A549 (cell line): Measurements from ENCODE around the gene COL5A1. TPM values are rescaled to one million over a fixed set of nuclear protein-coding genes. Genes with fewer than 3 reads are reported as not detected.

Source experiments
- ATAC-seq, 2 experiments: fragments of 200-7000 bp in 1 of 2; fragments of >200 bp in 1 of 2; cut with Nextera tagmentation in 1 of 2; cut with Tn5 transposase in 1 of 2; 3 replicates each; pipeline versions ENCODE4 v1.8.0 to v1.9.1; 2018 to 2020; ENCODE audit warnings: mild to moderate bottlenecking in 1 of 2, moderate library complexity in 1 of 2
- CTCF ChIA-PET: fragments of 300-600 bp; sonication (Branson Sonifier 250); formaldehyde crosslinking; extraction: SDS; loops from one replicate; lab custom pipeline; 2021; ENCODE audit warnings: antibody characterized with exemption, inconsistent platforms; lab: Yijun Ruan, JAX
- POLR2A ChIA-PET: fragments of 350-600 bp; formaldehyde crosslinking; extraction: SDS; loops from one replicate; lab custom pipeline; 2021; ENCODE audit warnings: antibody characterized with exemption, inconsistent platforms; lab: Yijun Ruan, JAX
- DNase-seq, 2 experiments: peaks; one replicate each; pipeline versions ENCODE4 v3.0.0 to v3.0.0-alpha.2; 2011 to 2016; ENCODE audit warnings: low read depth in 1 of 2, low spot score in 1 of 2
- FAIRE-seq: peaks from 2 replicates; lab custom pipeline; 2011; peaks lifted over from hg19 to GRCh38; lab: Jason Lieb, UNC
- H3K27ac ChIP-seq, 2 experiments: fragments of >200 bp; sonication (Bioruptor Twin); formaldehyde crosslinking; 3 replicates each; pipeline ENCODE4 v1.5.1; 2016 to 2017
- H3K4me1 ChIP-seq: fragments of >200 bp; sonication (Bioruptor Twin); formaldehyde crosslinking; 3 replicates; pipeline ENCODE4 v1.6.1; 2016
- H3K4me2 ChIP-seq: fragments of >200 bp; sonication (Bioruptor Twin); formaldehyde crosslinking; 3 replicates; pipeline ENCODE4 v1.6.1; 2016
- H3K4me3 ChIP-seq: fragments of >200 bp; sonication (Bioruptor Twin); formaldehyde crosslinking; 3 replicates; pipeline ENCODE4 v1.5.1; 2016
- H3K9me3 ChIP-seq: fragments of >200 bp; sonication (Bioruptor Twin); formaldehyde crosslinking; 3 replicates; pipeline ENCODE4 v1.6.1; 2016
- BHLHE40 ChIP-seq: IDR thresholded peaks from 2 replicates; pipeline ENCODE4 v1.6.1; 2012; ENCODE audit warnings: low read depth, low read length, inconsistent platforms
- CBX8 ChIP-seq: fragments of 200-600 bp; sonication (generic); IDR thresholded peaks from 2 replicates; pipeline ENCODE4 v1.6.1; 2016
- CEBPB ChIP-seq, 2 experiments: fragments of >200 bp in 1 of 2; sonication (Bioruptor Twin) in 1 of 2; formaldehyde crosslinking in 1 of 2; IDR thresholded peaks; 2 replicates each; pipeline ENCODE4 v1.6.1; 2012 to 2016
- CHD2 ChIP-seq: fragments of 150-350 bp; IDR thresholded peaks from 2 replicates; pipeline ENCODE4 v1.6.1; 2014; ENCODE audit warnings: low read length; ENCODE audit not compliant: partially characterized antibody
- CHD4 ChIP-seq: fragments of 200-600 bp; sonication (generic); IDR thresholded peaks from 2 replicates; pipeline ENCODE4 v1.6.1; 2016; ENCODE audit warnings: antibody characterized with exemption, mild to moderate bottlenecking, borderline replicate concordance
- ESRRA ChIP-seq: fragments of 150-350 bp; IDR thresholded peaks from 2 replicates; pipeline ENCODE4 v1.6.1; 2014; ENCODE audit warnings: mild to moderate bottlenecking, low read length, borderline replicate concordance
- FOXS1 ChIP-seq: fragments of 250-450 bp; sonication (Bioruptor Pico); IDR thresholded peaks from 2 replicates; pipeline ENCODE4 v1.5.0; 2020; ENCODE audit warnings: mild to moderate bottlenecking, moderate library complexity
- HDAC2 ChIP-seq: fragments of 200-600 bp; sonication (generic); IDR thresholded peaks from 2 replicates; pipeline ENCODE4 v1.6.1; 2016
- HEYL ChIP-seq: fragments of 250-450 bp; sonication (Bioruptor Pico); IDR thresholded peaks from 2 replicates; pipeline ENCODE4 v1.8.0; 2021; ENCODE audit warnings: mild to moderate bottlenecking, moderate library complexity
- JUN ChIP-seq, 2 experiments: fragments of >200 bp; sonication (Bioruptor Twin); formaldehyde crosslinking; IDR thresholded peaks; 2 replicates in 1 of 2; 3 replicates in 1 of 2; pipeline ENCODE4 v1.6.1; 2016 to 2017
- JUNB ChIP-seq: fragments of >200 bp; sonication (Bioruptor Twin); formaldehyde crosslinking; IDR thresholded peaks from 2 replicates; pipeline ENCODE4 v1.6.1; 2016
- KDM5A ChIP-seq: fragments of 200-600 bp; sonication (generic); IDR thresholded peaks from 2 replicates; pipeline ENCODE4 v1.6.1; 2016; ENCODE audit warnings: antibody characterized with exemption, mild to moderate bottlenecking
- MAFK ChIP-seq: fragments of 450-650 bp; IDR thresholded peaks from 2 replicates; pipeline ENCODE4 v1.6.1; 2014; ENCODE audit not compliant: partially characterized antibody
- MAZ ChIP-seq: fragments of 150-350 bp; IDR thresholded peaks from 2 replicates; pipeline ENCODE4 v1.6.1; 2014; ENCODE audit warnings: antibody characterized with exemption, low read depth, low read length, borderline replicate concordance
- MYC ChIP-seq: IDR thresholded peaks from 2 replicates; pipeline ENCODE4 v1.6.1; 2012; ENCODE audit warnings: mild to moderate bottlenecking, inconsistent platforms, low read length, improper control_type of control experiment, borderline replicate concordance
- NR3C1 ChIP-seq: fragments of >200 bp; sonication (Bioruptor Twin); formaldehyde crosslinking; IDR thresholded peaks from 3 replicates; pipeline ENCODE4 v1.6.1; 2017
- POLR2A ChIP-seq: IDR thresholded peaks from 2 replicates; pipeline ENCODE4 v1.6.1; 2012; ENCODE audit warnings: mild to moderate bottlenecking, low read length
- POLR2AphosphoS2 ChIP-seq: conservative IDR thresholded peaks from 2 replicates; pipeline ENCODE4 v1.6.1; 2012; ENCODE audit warnings: low read length, improper control_type of control experiment, inconsistent platforms
- RAD21 ChIP-seq, 2 experiments: fragments of >200 bp in 1 of 2; sonication (Bioruptor Twin) in 1 of 2; formaldehyde crosslinking in 1 of 2; IDR thresholded peaks in 1 of 2; conservative IDR thresholded peaks in 1 of 2; 2 replicates in 1 of 2; 3 replicates in 1 of 2; pipeline ENCODE4 v1.6.1; 2012 to 2018; ENCODE audit warnings: inconsistent platforms in 1 of 2
- RARB ChIP-seq: fragments of 250-450 bp; sonication (Bioruptor Pico); IDR thresholded peaks from 2 replicates; pipeline ENCODE4 v1.8.0; 2021; ENCODE audit warnings: mild to moderate bottlenecking, moderate library complexity
- ZFP36 ChIP-seq: fragments of 450-650 bp; IDR thresholded peaks from 2 replicates; pipeline ENCODE4 v1.6.1; 2014; ENCODE audit warnings: borderline replicate concordance; ENCODE audit not compliant: partially characterized antibody
- WGBS: methylation state at CpG from one replicate; pipeline ENCODE4 v1.1.6; 2017; ENCODE audit errors: missing lambda C conversion rate; 5-methylcytosine and 5-hydroxymethylcytosine counted together
- polyA plus RNA-seq, 4 experiments: library from polyadenylated mRNA; depleted of rRNA in 3 of 4; stranded (reverse); fragments of >200 nt; fragmentation: RNase III in 1 of 4; extraction: RNeasy Plus Mini Kit Qiagen cat#74134 plus additional on column Dnase treatment in 1 of 4; gene quantifications; 2 replicates in 3 of 4; 3 replicates in 1 of 4; pipeline ENCODE4 v1.2.3, GENCODE V29; 2011 to 2017
- TF ChIP-seq, protein P1 (sequence below): IDR thresholded peaks from 2 replicates; pipeline ENCODE4 v1.6.1; 2012; ENCODE audit warnings: low read depth, borderline replicate concordance
- TF ChIP-seq, protein P2 (sequence below): IDR thresholded peaks from 2 replicates; pipeline ENCODE4 v1.6.1; 2012
- TF ChIP-seq, protein P3 (sequence below): fragments of >200 bp; sonication (Bioruptor Twin); formaldehyde crosslinking; IDR thresholded peaks from 3 replicates; pipeline ENCODE4 v1.6.1; 2016
- TF ChIP-seq, protein P4 (sequence below): fragments of 250-450 bp; sonication (Bioruptor Pico); IDR thresholded peaks from 2 replicates; pipeline ENCODE4 v1.5.0; 2021; ENCODE audit warnings: mild to moderate bottlenecking, moderate library complexity, borderline replicate concordance
- TF ChIP-seq, protein P5 (sequence below): fragments of 450-650 bp; IDR thresholded peaks from 2 replicates; pipeline ENCODE4 v1.6.1; 2014; ENCODE audit warnings: antibody characterized with exemption

The COL5A1 gene
- polyA plus RNA-seq, 2 of the 4 experiments (the other 2 are of a cell fraction) = 16.1 to 67.5 TPM

DNA sequence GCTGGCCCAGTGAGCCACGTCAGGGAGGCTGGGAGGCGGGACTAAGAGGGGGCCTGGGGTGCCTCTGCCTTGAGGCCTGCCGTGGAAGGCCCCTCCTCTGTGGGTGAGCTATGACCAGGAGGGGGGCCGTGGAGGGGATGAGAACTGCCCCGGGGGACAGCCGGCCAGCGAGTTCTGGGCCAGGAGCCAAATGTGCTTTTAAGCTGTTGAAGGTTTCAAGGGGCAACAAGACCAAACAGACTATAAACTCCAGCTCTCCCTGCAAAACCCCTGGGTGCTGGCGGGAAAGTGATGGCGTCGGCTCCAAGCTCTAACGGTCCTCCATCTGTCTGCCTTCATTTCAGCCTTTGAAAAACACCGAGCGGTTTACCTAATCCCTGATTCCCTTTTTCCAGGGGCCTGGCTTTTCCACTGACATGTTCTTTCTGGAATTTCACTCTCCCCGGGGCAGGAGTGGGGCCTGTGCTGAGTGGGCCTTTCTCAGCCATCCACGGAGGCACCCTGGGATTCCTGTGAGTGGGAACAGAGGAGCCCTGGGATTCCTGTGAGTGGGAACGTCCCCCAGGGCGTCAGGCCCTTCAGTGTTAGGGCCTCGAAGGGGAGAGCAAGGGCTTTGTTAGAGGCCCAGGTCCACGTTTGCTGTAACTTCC is 65.6 kb downstream of the COL5A1 start:
- Histone ChIP-seq H3K4me2 (no peak overlapping the region), H3K4me3 (no peak overlapping the region), H3K27ac (peak overlapping the region in 1 of 2 experiments; percentile 47; a peak in 2 of 6 replicates), H3K9me3 (no peaks in the 10 kb centered on the region), H3K4me1 (peaks cover 4% of the 10 kb centered on the region; the same call in 1 of the 3 replicates)
- WGBS = 64% methylated on average over 12 of the region's 19 CpGs
- ChIA-PET POLR2A (no interaction called here), CTCF (interaction anchor here (0.9 to 2.5 kb wide), 6 partner anchors 9 to 258 kb away, joined by 3 to 17 read pairs (median 6); no protein-coding TSS in a partner anchor)
- no peak for DNase-seq
- TF ChIP-seq CHD4 (no peak), ZFP36 (no peak), CHD2 (no peak), POLR2A (no peak), BHLHE40 (no peak), HDAC2 (no peak), HEYL (CRISPR knock-in tag) (no peak), NR3C1 (no peak), ESRRA (no peak), MAFK (no peak), MYC (no peak)
- peak in 1 of 2 experiments; percentile 18; a peak in 1 of 6 replicates for ATAC-seq
- no peak for FAIRE-seq

DNA sequence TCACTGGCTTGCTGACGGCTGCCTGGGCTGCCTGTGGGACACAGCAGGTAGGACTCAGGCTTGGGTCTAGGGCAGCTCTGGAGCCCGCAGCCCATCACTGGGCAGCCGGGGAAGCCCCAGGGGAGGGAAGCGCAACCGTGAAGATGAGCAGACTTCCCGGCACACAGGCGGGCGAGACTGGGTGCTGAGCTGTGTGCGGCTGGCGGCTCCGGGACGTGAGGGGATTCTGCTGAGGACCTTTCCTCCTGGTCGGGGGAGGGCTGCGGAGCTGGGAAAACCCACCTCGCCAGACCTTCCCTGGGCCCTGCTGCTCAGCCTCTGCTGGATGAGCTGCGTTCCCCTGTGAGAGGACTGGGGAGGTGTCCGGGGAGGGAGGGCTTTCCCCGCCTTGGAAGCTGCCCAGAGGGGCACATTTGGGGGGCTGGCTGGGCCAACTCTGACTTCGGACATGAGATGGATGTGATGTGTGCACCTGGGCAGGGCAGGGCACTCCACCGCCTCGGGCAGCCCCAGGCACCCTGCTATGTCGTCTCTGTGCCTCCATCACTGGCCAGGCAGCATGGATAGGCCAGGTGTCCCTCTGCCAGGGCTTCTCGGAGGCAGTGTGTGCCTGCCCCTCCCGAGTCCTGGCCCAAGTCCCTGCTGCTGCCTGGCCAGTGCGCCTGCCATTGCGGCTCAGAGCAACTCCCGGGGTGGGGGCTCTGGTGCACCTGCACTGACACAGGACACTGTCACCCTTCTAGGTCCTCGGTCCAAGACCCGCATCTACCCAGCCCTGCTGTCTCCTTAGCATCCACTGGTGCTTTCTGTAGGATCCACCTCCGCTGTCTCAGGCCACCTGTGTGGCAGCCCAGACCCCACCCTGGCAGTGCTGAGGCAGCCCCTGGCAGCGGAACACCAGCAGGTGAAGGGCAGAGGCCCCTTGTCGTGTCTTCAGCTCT is 66.4 kb downstream of the COL5A1 start:
- Histone ChIP-seq H3K4me2 (no peak overlapping the region), H3K4me3 (no peak overlapping the region), H3K9me3 (no peaks in the 10 kb centered on the region), H3K27ac (peak overlapping the region in 1 of 2 experiments; percentile 46; a peak in 1 of 6 replicates), H3K4me1 (no peaks in the 10 kb centered on the region; the same call in 2 of the 3 replicates)
- ATAC-seq (peak in 1 of 2 experiments; percentile 9; a peak in 1 of 6 replicates), FAIRE-seq (no peak), DNase-seq (no peak)
- WGBS = 77% methylated on average over 12 of the region's 32 CpGs
- ChIA-PET CTCF (interaction anchor here (0.7 to 2.5 kb wide), 5 partner anchors 10 to 259 kb away, joined by 3 to 17 read pairs (median 8); no protein-coding TSS in a partner anchor), POLR2A (no interaction called here)
- TF ChIP-seq, protein P1, sequence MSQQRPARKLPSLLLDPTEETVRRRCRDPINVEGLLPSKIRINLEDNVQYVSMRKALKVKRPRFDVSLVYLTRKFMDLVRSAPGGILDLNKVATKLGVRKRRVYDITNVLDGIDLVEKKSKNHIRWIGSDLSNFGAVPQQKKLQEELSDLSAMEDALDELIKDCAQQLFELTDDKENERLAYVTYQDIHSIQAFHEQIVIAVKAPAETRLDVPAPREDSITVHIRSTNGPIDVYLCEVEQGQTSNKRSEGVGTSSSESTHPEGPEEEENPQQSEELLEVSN = no peak
- TF ChIP-seq BHLHE40 (no peak), ZFP36 (no peak), RARB (CRISPR knock-in tag) (no peak), CHD4 (no peak)
- TF ChIP-seq, protein P2, sequence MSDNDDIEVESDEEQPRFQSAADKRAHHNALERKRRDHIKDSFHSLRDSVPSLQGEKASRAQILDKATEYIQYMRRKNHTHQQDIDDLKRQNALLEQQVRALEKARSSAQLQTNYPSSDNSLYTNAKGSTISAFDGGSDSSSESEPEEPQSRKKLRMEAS = no peak

DNA sequence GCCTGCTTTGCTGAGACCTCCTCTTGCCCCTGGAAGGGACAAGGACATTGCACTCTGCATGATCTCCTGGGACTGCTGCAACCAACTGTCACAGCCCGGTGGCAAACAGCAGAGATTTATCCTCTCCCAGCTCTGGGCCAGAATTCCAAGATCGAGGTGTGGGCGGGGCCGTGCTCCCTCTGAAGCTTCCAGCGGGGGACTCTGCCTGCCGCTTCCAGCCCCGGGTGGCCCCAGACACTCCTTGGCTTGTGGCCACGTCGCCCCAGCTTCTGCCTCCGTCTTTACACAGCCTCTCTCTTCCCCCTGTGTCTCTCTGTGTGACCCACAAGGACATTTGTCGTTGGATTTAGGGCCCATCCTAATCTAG is 67.1 kb downstream of the COL5A1 start:
- Histone ChIP-seq H3K27ac (no peak overlapping the region), H3K9me3 (no peaks in the 10 kb centered on the region), H3K4me1 (no peaks in the 10 kb centered on the region), H3K4me2 (no peak overlapping the region), H3K4me3 (no peak overlapping the region)
- ATAC-seq = peak in 1 of 2 experiments; percentile 20; a peak in 1 of 6 replicates
- CTCF ChIA-PET = interaction anchor here (0.7 kb wide), 1 partner anchor 259 kb away, joined by 3 read pairs; no protein-coding TSS in a partner anchor
- FAIRE-seq = no peak
- POLR2A ChIA-PET = no interaction called here
- 88% methylated on average over 11 of the region's 11 CpGs for WGBS
- DNase-seq = no peak
- TF ChIP-seq, protein P3, sequence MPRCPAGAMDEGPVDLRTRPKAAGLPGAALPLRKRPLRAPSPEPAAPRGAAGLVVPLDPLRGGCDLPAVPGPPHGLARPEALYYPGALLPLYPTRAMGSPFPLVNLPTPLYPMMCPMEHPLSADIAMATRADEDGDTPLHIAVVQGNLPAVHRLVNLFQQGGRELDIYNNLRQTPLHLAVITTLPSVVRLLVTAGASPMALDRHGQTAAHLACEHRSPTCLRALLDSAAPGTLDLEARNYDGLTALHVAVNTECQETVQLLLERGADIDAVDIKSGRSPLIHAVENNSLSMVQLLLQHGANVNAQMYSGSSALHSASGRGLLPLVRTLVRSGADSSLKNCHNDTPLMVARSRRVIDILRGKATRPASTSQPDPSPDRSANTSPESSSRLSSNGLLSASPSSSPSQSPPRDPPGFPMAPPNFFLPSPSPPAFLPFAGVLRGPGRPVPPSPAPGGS = no peak
- no peak for TF ChIP-seq CEBPB (IDR thresholded peaks at IDR 0.05)
- TF ChIP-seq RARB (CRISPR knock-in tag) = no peak
- no peak for TF ChIP-seq JUNB
- TF ChIP-seq, protein P4, sequence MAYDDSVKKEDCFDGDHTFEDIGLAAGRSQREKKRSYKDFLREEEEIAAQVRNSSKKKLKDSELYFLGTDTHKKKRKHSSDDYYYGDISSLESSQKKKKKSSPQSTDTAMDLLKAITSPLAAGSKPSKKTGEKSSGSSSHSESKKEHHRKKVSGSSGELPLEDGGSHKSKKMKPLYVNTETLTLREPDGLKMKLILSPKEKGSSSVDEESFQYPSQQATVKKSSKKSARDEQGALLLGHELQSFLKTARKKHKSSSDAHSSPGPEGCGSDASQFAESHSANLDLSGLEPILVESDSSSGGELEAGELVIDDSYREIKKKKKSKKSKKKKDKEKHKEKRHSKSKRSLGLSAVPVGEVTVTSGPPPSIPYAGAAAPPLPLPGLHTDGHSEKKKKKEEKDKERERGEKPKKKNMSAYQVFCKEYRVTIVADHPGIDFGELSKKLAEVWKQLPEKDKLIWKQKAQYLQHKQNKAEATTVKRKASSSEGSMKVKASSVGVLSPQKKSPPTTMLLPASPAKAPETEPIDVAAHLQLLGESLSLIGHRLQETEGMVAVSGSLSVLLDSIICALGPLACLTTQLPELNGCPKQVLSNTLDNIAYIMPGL = no peak
- TF ChIP-seq RAD21 (conservative IDR thresholded peaks at IDR 0.05 in 1 of 2, IDR thresholded peaks at IDR 0.05 in 1 of 2) = no peak
- no peak for TF ChIP-seq KDM5A
- TF ChIP-seq JUN (IDR thresholded peaks at IDR 0.05) = no peak
- TF ChIP-seq BHLHE40 = no peak
- no peak for TF ChIP-seq MAZ
- no peak for TF ChIP-seq HEYL (CRISPR knock-in tag)
- TF ChIP-seq CHD2 = no peak
- no peak for TF ChIP-seq FOXS1 (CRISPR knock-in tag)
- TF ChIP-seq POLR2AphosphoS2 = no peak
- TF ChIP-seq NR3C1 = no peak
- TF ChIP-seq CBX8 = no peak
- TF ChIP-seq MAFK = no peak
- TF ChIP-seq, protein P5, sequence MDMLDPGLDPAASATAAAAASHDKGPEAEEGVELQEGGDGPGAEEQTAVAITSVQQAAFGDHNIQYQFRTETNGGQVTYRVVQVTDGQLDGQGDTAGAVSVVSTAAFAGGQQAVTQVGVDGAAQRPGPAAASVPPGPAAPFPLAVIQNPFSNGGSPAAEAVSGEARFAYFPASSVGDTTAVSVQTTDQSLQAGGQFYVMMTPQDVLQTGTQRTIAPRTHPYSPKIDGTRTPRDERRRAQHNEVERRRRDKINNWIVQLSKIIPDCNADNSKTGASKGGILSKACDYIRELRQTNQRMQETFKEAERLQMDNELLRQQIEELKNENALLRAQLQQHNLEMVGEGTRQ = no peak
